HG03108 (cell line): Measurements from ENCODE around the gene CPED1.
"Not testable (repeated sequence)": the region's sequence is repeated elsewhere in the genome, so short reads cannot be mapped to it uniquely, and the experiment has no call there.

Source experiments
- ATAC-seq: cut with Tn5 transposase; IDR thresholded peaks from one replicate; pipeline ENCODE4 v1.9.1; 2021; ENCODE audit warnings: moderate library complexity; ENCODE audit not compliant: unreplicated experiment

CPED1 gene

DNA sequence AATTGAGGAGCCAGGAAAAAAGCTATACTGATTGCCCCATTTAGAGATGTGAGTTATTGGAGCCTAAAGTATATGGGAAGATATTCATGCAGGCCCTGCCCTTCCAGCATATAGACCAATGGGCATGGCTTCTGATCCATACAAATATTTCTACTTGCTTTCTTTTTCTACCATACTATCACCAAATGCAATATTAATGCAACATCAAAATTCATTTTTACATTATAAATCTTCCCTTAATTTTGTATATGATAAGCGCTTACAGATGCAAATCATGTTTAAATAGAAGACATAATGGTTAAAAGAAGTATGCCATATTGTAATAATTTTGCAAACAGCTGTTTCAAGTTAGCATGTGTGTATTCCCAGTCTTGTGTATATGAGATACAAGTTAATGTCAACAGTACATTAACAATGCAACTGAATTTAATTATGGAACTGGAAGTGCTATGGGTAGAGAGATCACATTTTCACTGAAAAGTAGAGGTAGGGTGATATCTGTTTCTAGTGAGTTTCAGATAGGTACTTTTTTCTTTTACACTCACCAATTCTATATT lies 315.7 kb downstream of the CPED1 start:
- ATAC-seq = no peak

DNA sequence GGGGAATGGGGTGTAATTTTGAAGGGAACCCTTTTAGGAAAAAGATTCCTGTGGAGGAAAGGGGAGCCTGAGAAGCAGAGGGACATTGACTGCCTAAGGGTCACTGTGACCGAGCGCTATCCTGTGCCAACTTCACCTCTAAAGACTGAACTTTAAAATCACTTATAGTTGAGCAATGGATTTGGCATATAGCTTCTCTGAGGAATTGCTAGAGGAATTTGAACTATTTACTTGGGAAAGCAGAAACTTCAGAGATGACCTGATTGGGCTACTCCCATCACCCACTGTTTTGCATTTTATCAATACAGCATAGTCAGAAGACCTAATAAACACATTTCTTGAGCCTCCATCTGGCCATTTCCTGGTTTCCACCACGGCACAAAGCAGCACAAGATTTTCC lies 316.6 kb downstream of the CPED1 start:
- ATAC-seq = no peak

DNA sequence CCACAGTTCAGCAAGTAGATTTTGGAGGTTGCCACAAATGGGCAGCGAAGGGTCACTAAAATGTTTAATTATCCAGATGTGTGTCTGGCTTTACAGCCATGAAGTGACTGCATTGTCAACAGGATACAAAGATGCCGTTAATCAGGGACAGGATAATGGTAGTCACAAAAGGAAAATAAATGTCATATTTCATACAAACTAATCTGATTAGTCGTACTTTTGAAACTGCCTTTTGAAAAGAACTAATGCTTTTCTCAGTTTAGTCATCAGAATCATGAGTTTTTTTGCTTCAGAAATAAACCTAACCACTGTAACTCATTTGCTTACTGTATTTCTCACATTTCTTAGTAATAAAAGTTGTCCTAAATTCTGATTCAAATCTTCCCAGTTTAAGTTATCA lies 318.1 kb downstream of the CPED1 start:
- ATAC-seq = no peak

GRCh38 chr7:121307021-121307574 lies 318.6 kb downstream of the CPED1 start:
- ATAC-seq = no peak

DNA sequence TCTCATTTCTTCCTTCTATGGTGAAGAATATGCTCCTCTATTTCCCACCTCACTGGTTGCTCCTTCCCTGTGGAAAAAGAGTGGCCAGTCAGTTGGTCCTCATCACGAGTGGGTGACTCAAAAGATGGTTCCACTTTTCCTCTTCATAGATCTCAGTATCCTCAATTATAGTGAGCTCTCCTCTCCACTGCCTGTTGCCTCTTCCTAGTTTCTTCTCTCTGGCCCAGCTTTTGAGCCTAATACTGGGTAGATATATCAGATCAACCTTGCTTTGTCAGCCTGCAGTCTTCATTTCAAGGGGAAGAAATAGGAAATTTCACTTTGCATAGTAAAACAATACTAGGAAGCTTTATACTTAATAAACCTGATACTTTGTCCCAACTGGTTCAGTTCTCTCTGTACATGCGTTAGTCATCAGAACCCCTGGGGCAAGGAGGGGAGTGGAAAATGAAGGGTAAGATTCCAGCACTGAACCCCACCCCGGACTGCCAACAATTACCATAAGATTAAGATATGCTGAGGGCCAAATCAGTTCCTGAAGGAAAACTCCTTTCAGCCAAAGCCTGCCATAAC lies 324.8 kb downstream of the CPED1 start:
- no peak for ATAC-seq

GRCh38 chr7:121313793-121314676 lies 325.5 kb downstream of the CPED1 start:
- peak; percentile 93 for ATAC-seq

DNA sequence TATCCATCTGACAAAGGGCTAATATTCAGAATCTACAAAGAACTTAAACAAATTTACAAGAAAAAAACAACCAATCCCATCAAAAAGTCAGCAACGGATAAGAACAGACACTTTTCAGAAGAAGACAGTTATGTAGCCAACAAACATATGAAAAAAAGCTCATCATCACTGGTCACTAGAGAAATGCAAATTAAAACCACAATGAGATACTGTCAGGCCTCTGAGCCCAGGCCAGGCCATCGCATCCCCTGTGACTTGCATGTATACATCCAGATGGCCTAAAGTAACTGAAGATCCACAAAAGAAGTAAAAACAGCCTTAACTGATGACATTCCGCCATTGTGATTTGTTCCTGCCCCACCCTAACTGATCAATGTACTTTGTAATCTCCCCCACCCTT lies 326.7 kb downstream of the CPED1 start:
- not testable (repeated sequence) for ATAC-seq

DNA sequence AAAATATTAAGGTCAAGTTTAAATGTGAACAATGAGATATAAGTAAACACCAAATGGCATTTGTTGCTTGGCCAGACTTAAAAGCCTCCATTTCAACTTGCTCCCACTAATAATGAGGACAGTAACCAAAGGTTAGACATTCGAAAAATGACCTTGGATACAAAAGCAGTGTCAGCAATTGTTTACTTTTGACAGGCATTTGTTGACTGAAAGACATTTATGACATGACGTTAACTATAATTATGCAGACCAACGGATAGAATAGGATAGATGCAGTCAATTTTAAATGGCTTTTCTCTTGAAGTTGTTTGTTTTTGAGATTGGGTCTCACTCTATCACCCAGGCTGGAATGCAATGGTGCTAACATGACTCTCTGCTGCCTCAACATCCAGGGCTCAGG lies 333.9 kb downstream of the CPED1 start:
- no peak for ATAC-seq

- no peak for ATAC-seq
These were observed 335.2 kb downstream of the CPED1 start for GRCh38 chr7:121323515-121324302.

DNA sequence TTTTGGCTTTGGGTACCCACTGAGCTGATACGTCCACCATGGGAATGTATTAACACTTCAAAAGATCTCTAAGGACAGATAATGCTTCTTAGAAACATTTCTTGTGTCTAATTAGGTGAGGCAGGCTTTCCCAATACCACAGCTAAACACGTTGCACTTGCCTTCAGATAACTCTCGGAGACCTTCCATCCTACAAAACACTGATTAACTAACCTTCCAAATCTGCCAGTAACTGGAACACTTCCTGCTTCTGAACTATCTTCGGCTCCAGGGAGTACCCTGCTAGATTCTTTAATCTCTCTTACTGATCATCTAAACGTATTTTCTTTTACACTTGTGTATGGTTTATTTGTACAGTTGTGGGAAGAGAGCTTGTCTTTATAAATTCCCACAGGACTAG lies 339.2 kb downstream of the CPED1 start:
- ATAC-seq = no peak

DNA sequence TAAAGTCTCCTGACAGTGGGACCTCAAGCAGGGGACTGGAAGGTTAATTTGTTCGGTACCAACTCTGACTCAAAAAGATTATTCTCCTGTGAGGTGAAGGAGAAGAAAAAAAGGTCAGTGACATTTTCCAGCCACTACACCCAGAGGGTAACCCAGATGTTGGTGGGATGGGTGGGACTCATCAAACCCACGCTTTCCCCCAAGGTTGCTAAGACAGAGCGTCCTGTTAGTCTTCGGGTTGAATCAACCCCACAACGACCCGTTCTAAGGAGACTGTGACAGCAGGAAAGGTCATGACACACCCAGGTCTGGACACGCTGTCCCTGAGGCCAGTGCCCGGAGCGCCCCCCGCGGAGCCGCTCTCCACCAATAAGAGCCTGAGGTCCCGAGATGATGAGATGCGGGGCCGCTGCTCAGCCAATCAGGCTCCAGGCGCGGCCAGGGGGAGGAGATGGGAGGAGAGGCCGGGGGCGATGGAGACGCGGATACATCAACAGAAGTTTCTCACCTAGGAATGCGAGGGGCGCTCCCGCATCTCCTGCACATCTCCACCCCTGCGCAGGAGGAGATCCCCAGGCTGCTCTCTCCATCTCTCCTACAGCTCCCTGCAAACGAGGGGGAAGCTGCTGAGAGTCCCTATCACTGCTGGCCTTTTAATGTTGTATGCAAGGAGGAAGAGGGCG lies 340.1 kb downstream of the CPED1 start, which contains the start of gene WNT16:
WNT16 (plus strand) TSS at position 493 of the 683 bp plus-strand sequence. CDS start 293 bp downstream, outside the sequence.
- no peak for ATAC-seq

DNA sequence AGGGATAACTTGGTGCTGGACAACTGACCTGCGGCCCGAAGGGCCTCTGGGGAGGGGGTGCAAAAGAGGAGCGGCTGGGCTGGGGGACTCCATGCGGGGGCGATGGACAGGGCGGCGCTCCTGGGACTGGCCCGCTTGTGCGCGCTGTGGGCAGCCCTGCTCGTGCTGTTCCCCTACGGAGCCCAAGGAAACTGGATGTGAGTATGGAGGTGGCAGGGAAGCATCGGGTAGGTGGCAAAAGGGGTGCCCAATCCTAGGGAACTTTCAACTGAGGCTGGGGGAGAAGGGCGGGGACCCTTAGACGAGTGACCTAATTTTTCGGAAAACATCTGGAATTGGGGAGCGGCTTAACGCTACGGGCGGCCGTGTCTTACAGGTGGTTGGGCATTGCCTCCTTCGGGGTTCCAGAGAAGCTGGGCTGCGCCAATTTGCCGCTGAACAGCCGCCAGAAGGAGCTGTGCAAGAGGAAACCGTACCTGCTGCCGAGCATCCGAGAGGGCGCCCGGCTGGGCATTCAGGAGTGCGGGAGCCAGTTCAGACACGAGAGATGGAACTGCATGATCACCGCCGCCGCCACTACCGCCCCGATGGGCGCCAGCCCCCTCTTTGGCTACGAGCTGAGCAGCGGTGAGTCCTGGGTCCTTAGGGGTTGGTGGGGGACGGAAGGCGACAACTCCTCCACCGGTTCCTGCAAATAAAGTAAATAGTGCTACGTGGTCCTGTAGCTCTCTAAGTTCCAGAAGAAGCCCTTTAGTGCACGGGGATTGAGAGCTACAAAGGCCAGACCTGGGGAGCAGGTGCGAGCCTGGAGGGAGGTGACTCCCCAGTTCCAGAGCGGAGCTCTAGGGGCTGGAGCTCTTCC lies 340.9 kb downstream of the CPED1 start:
- no peak for ATAC-seq

DNA sequence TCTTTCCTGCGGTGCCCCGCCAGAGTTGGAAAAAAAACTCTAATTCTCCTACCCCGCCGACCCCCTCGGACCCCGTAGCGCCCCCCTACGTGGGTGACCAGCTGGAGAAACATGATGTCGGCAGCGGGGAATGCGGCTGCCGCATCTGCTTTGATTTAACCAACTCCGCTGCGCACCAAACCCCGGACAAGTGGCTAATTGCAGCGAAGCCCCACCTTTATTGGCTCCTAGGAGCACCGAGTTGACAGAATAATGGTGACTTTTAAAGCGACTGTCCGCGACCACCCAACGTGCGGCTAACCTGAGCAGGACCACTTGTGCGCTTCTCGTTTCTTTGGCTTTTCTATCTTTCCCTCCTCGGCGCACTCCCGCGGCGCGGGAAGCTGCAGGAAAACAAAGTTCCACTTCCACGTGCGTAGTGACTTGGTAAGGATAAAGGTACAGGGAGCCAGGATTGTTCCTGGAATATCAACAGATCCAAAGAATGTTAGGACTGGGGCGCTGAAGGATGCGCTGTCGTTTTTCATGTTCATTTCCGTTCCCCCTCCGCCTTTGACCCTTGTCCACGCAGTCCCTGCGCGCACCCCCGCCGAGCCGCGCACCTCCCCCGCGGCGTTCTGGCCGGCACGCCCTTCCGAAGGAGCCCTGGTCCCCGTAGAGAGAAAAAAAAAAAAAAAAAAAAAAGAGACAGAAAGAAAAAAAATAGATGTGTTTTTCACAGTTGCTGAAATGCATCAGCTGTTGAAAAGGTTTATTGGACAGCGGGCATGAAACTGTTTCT lies 341.7 kb downstream of the CPED1 start:
- no peak for ATAC-seq

- no peak for ATAC-seq
These were observed 342.5 kb downstream of the CPED1 start for GRCh38 chr7:121331048-121331447.

- ATAC-seq = no peak
These were observed 343.1 kb downstream of the CPED1 start for GRCh38 chr7:121331574-121331973.

DNA sequence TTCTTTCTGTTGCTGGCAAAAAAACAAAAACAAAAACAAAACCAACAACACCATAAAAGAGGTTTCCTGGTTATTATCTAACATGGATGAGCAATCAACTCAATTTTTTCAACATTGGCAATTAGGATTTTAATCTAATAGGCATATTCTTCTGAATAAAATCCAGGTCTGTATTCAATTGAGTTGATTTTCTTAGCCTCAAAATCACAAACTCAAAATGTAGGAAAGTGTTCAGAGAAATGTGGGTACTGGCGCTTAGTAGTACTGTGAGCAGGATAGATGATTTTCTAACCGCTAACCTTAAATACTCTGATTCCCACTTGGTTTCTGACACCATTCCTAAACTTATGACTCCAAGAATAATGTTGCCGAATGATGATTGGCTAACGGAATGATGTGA lies 345.9 kb downstream of the CPED1 start:
- no peak for ATAC-seq

DNA sequence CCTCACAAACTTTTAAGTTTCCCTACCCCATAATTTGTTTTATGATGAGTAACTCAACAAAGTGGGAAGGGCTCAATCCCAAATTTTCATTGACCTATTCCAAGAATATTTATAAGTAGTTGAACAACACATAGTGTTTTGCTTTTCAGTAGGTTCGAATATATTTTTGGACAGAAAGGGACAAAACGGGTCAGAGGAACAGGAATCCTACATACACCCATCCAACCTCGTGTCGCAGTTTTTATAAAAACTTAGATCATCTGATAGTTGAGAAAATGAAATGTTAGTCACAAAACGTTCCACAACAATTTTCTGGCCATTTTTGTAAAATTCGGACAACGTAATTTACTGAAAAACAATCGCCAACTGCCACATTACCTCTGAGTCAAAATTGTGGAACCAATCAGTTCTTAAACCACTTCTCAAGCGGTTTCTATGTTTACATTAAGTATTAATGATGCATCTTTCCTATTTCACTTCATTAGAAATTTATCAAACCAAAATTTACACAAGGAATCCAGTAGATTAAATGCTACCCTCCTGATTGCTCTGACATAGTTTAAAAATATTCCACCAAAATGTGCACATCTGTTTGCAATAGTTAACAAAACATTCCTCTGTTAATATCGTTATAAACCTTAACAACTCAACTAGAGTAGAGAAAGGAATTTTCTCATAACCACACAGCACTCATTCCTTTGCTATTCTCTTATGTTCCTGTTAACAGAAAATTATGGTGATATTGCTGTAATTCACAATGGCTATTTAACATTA lies 346.6 kb downstream of the CPED1 start:
- no peak for ATAC-seq

DNA sequence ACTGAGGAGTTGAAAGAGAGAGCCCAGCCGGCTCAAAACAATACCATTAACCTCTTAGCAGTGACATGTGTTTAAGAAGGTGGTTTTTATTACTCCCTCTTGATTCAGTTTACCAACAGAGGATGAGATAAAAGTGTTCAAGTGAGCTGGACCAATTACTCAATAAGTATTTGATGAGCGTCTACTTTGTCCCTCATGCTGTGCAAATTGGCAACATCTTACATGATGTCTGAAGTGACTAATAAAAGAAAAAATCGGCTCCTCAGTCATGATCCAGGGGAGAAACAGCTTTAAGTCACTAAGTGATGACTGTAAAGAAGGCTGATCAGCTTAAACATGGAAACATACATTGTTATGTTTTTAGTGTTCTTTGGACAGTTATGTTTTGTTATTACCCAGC lies 348.1 kb downstream of the CPED1 start:
- ATAC-seq = no peak
